H1 (cell line): ENCODE results near the gene NDUFAF7. TPM values are rescaled to one million over a fixed set of nuclear protein-coding genes. Genes with fewer than 3 reads are reported as not detected.

Experiments used
- CTCF ChIA-PET: fragments of 300-600 bp; sonication (Branson Sonifier 250); formaldehyde crosslinking; loops from one replicate; lab custom pipeline; 2021; ENCODE audit not compliant: partially characterized antibody; lab: Charles Lee
- POLR2A ChIA-PET: fragments of 300-600 bp; sonication (Branson Sonifier 250); formaldehyde crosslinking; loops from one replicate; lab custom pipeline; 2021; ENCODE audit warnings: inconsistent platforms; ENCODE audit not compliant: partially characterized antibody; lab: Charles Lee
- DNase-seq, 2 experiments: peaks; one replicate each; pipeline versions ENCODE4 v3.0.0 to v3.0.0-alpha.2; 2010 to 2022; ENCODE audit warnings: low spot score in 2 of 2, low read depth in 1 of 2, mixed read lengths in 1 of 2
- FAIRE-seq: peaks from 2 replicates; lab custom pipeline; 2011; peaks lifted over from hg19 to GRCh38; lab: Jason Lieb, UNC
- H2AFZ ChIP-seq: 2 replicates; pipeline ENCODE4 v1.8.1; 2012; ENCODE audit warnings: low read length, inconsistent platforms
- H2AK5ac ChIP-seq: 2 replicates; pipeline ENCODE4 v1.6.1; 2013; ENCODE audit warnings: low read depth, low read length
- H2BK120ac ChIP-seq: replicated peaks from 2 replicates; pipeline ENCODE3; 2013; ENCODE audit warnings: low read depth, low read length, inconsistent platforms
- H2BK12ac ChIP-seq: 2 replicates; pipeline ENCODE4 v1.6.1; 2013; ENCODE audit warnings: low read depth, low read length
- H2BK15ac ChIP-seq: 2 replicates; pipeline ENCODE4 v1.6.1; 2013; ENCODE audit warnings: low read length
- H2BK20ac ChIP-seq: 2 replicates; pipeline ENCODE4 v1.6.1; 2013; ENCODE audit warnings: low read length
- H2BK5ac ChIP-seq: 2 replicates; pipeline ENCODE4 v1.6.1; 2013; ENCODE audit warnings: low read depth, low read length
- H3K14ac ChIP-seq: 2 replicates; pipeline ENCODE4 v1.6.1; 2013; ENCODE audit warnings: inconsistent platforms; ENCODE audit not compliant: insufficient read length
- H3K18ac ChIP-seq: 2 replicates; pipeline ENCODE4 v1.6.1; 2013; ENCODE audit warnings: low read length; ENCODE audit errors: extremely low read depth
- H3K23ac ChIP-seq: 2 replicates; pipeline ENCODE4 v1.6.1; 2013; ENCODE audit warnings: inconsistent platforms; ENCODE audit not compliant: insufficient read length
- H3K23me2 ChIP-seq: 2 replicates; pipeline ENCODE4 v1.6.1; 2013; ENCODE audit warnings: low read depth, low read length
- H3K27ac ChIP-seq: 2 replicates; pipeline ENCODE4 v1.6.1; 2011; ENCODE audit warnings: low read depth, low read length, inconsistent platforms
- H3K27me3 ChIP-seq, 4 experiments: replicated peaks in 1 of 4; 1 replicate in 1 of 4; 2 replicates in 3 of 4; pipeline versions ENCODE4 v1.6.1 to v1.8.1; 2011 to 2013; ENCODE audit warnings: low read length in 3 of 4, mild to moderate bottlenecking in 3 of 4, inconsistent platforms in 2 of 4, mixed read lengths in 2 of 4, moderate library complexity in 1 of 4; ENCODE audit not compliant: control insufficient read depth in 3 of 4, insufficient read depth in 3 of 4; ENCODE audit errors: extremely low read depth in 1 of 4
- H3K36me3 ChIP-seq, 4 experiments: 2 replicates each; pipeline versions ENCODE4 v1.6.1 to v1.8.1; 2011 to 2013; ENCODE audit warnings: mild to moderate bottlenecking in 4 of 4, low read length in 3 of 4, moderate library complexity in 2 of 4, control low read depth in 1 of 4, inconsistent platforms in 1 of 4; ENCODE audit not compliant: insufficient read depth in 4 of 4, control insufficient read depth in 2 of 4
- H3K4ac ChIP-seq: replicated peaks from 2 replicates; pipeline ENCODE3; 2013; ENCODE audit warnings: low read length, low read depth, mixed read lengths, inconsistent platforms; ENCODE audit not compliant: insufficient read length
- H3K4me1 ChIP-seq, 4 experiments: replicated peaks in 1 of 4; 1 replicate in 1 of 4; 2 replicates in 3 of 4; pipeline versions ENCODE4 v1.6.1 to v1.8.1; 2011 to 2013; ENCODE audit warnings: low read length in 3 of 4, inconsistent platforms in 2 of 4, mixed read lengths in 1 of 4; ENCODE audit not compliant: insufficient read depth in 4 of 4, control insufficient read depth in 3 of 4
- H3K4me2 ChIP-seq, 2 experiments: 2 replicates each; pipeline versions ENCODE4 v1.6.1 to v1.8.1; 2011 to 2013; ENCODE audit warnings: low read depth in 2 of 2, low read length in 2 of 2, control low read depth in 1 of 2, inconsistent platforms in 1 of 2, mild to moderate bottlenecking in 1 of 2; ENCODE audit not compliant: insufficient read depth in 1 of 2
- H3K4me3 ChIP-seq, 4 experiments: fragments of 200-600, 300-600 bp in 1 of 4; sonication (generic), shearing (Covaris generic), sonication (Bioruptor Twin) in 1 of 4; 2 replicates each; pipeline versions ENCODE4 v1.5.1 to v1.8.1; 2011 to 2016; ENCODE audit warnings: low read length in 4 of 4, low read depth in 3 of 4, control low read depth in 2 of 4, inconsistent platforms in 2 of 4, mild to moderate bottlenecking in 2 of 4, mixed read lengths in 1 of 4, moderate library complexity in 1 of 4; ENCODE audit not compliant: insufficient read depth in 2 of 4; ENCODE audit errors: extremely low read depth in 1 of 4
- H3K56ac ChIP-seq: replicated peaks from 2 replicates; pipeline ENCODE3; 2013; ENCODE audit warnings: low read depth, mild to moderate bottlenecking, mixed read lengths, low read length, inconsistent platforms; ENCODE audit not compliant: insufficient read length
- H3K79me1 ChIP-seq: 2 replicates; pipeline ENCODE4 v1.6.1; 2013; ENCODE audit warnings: low read depth, low read length, control low read depth
- H3K79me2 ChIP-seq, 2 experiments: 2 replicates each; pipeline versions ENCODE4 v1.6.1 to v1.8.1; 2012 to 2013; ENCODE audit warnings: low read length in 2 of 2, mild to moderate bottlenecking in 2 of 2, inconsistent platforms in 1 of 2; ENCODE audit not compliant: insufficient read depth in 2 of 2, control insufficient read depth in 1 of 2
- H3K9ac ChIP-seq, 4 experiments: replicated peaks in 1 of 4; 1 replicate in 1 of 4; 2 replicates in 3 of 4; pipeline versions ENCODE4 v1.6.1 to v1.8.1; 2011 to 2013; ENCODE audit warnings: low read depth in 3 of 4, low read length in 3 of 4, control low read depth in 2 of 4, mild to moderate bottlenecking in 2 of 4, moderate library complexity in 2 of 4, inconsistent platforms in 1 of 4; ENCODE audit errors: extremely low read depth in 1 of 4
- H3K9me3 ChIP-seq, 2 experiments: 2 replicates each; pipeline versions ENCODE4 v1.6.1 to v1.8.1; 2012 to 2013; ENCODE audit warnings: mild to moderate bottlenecking in 2 of 2, moderate library complexity in 2 of 2, control low read depth in 1 of 2, inconsistent platforms in 1 of 2, low read depth in 1 of 2, low read length in 1 of 2, mixed read lengths in 1 of 2; ENCODE audit not compliant: insufficient read depth in 2 of 2
- H4K20me1 ChIP-seq, 2 experiments: replicated peaks in 1 of 2; 2 replicates each; pipeline versions ENCODE3 to v1.8.1; 2011 to 2013; ENCODE audit warnings: inconsistent platforms in 2 of 2, low read length in 2 of 2, mild to moderate bottlenecking in 1 of 2; ENCODE audit not compliant: insufficient read depth in 2 of 2, control insufficient read depth in 1 of 2
- H4K5ac ChIP-seq: 2 replicates; pipeline ENCODE4 v1.6.1; 2013; ENCODE audit warnings: low read length, low read depth, mixed read lengths, inconsistent platforms; ENCODE audit not compliant: insufficient read length
- H4K8ac ChIP-seq: 2 replicates; pipeline ENCODE4 v1.8.0; 2013; ENCODE audit warnings: mild to moderate bottlenecking, moderate library complexity, low read length, inconsistent platforms; ENCODE audit not compliant: insufficient read depth; ENCODE audit errors: extremely low read depth
- H4K91ac ChIP-seq: replicated peaks from 2 replicates; pipeline ENCODE3; 2013; ENCODE audit warnings: low read length, mixed read lengths, inconsistent platforms; ENCODE audit not compliant: insufficient read length
- BACH1 ChIP-seq: IDR thresholded peaks from 2 replicates; pipeline ENCODE4 v1.6.1; 2012; ENCODE audit warnings: low read length, improper control_type of control experiment
- CHD1 ChIP-seq: IDR thresholded peaks from 2 replicates; pipeline ENCODE4 v1.6.1; 2012; ENCODE audit warnings: low read depth, low read length, improper control_type of control experiment
- EZH2 ChIP-seq: fragments of 200-600 bp; sonication (generic); IDR thresholded peaks from 2 replicates; pipeline ENCODE4 v1.7.1; 2012; ENCODE audit warnings: low read depth, mild to moderate bottlenecking, moderate library complexity, low read length, inconsistent platforms; ENCODE audit not compliant: severe bottlenecking
- FOSL1 ChIP-seq: IDR thresholded peaks from 2 replicates; pipeline ENCODE4 v1.6.1; 2011; ENCODE audit warnings: mild to moderate bottlenecking, low read depth, low read length, moderate library complexity; ENCODE audit not compliant: insufficient read depth
- KDM1A ChIP-seq: fragments of 200-600, 300-600 bp; sonication (generic); IDR thresholded peaks from 2 replicates; pipeline ENCODE4 v1.7.1; 2016; ENCODE audit warnings: mild to moderate bottlenecking, low read length, borderline replicate concordance
- POLR2A ChIP-seq, 2 experiments: IDR thresholded peaks; 1 replicate in 1 of 2; 2 replicates in 1 of 2; pipeline ENCODE4 v1.6.1; 2011; ENCODE audit warnings: low read depth in 2 of 2, low read length in 2 of 2, mild to moderate bottlenecking in 2 of 2; ENCODE audit errors: control extremely low read depth in 1 of 2
- RFX5 ChIP-seq: IDR thresholded peaks from 2 replicates; pipeline ENCODE4 v1.6.1; 2011; ENCODE audit warnings: low read depth, low read length, improper control_type of control experiment, borderline replicate concordance
- SP1 ChIP-seq: IDR thresholded peaks from 2 replicates; pipeline ENCODE4 v1.6.1; 2011; ENCODE audit warnings: low read depth, low read length
- TAF1 ChIP-seq: IDR thresholded peaks from 2 replicates; pipeline ENCODE4 v1.6.1; 2011; ENCODE audit warnings: mild to moderate bottlenecking, low read depth, low read length
- TBP ChIP-seq: IDR thresholded peaks from 2 replicates; pipeline ENCODE4 v1.6.1; 2011; ENCODE audit warnings: low read depth, low read length, improper control_type of control experiment
- YY1 ChIP-seq: IDR thresholded peaks from 2 replicates; pipeline ENCODE4 v1.6.1; 2011; ENCODE audit warnings: low read depth, mild to moderate bottlenecking, low read length
- WGBS, 2 experiments: shearing (Covaris generic) in 1 of 2; methylation state at CpG; one replicate each; pipeline versions ENCODE4 v1.1.6 to v1.1.7; 2013 to 2015; ENCODE audit warnings: low lambda C conversion rate in 2 of 2, mixed read lengths in 2 of 2, inconsistent platforms in 1 of 2, low coverage in 1 of 2, missing lambda C conversion rate in 1 of 2; ENCODE audit not compliant: insufficient replicate concordance in 2 of 2, insufficient coverage in 1 of 2, insufficient read length in 1 of 2; ENCODE audit errors: extremely low coverage in 1 of 2, missing lambda C conversion rate in 1 of 2; 5-methylcytosine and 5-hydroxymethylcytosine counted together
- polyA plus RNA-seq, 7 experiments: library from polyadenylated mRNA; depleted of rRNA in 3 of 7; stranded (reverse) in 5 of 7; unstranded in 2 of 7; fragments of >200 nt in 5 of 7; fragments of 200-250 nt in 2 of 7; gene quantifications; 1 replicate in 5 of 7; 2 replicates in 1 of 7; 4 replicates in 1 of 7; pipeline versions ENCODE4 v1.2.1 to v1.2.3, GENCODE V29; 2011 to 2013; ENCODE audit warnings: missing spikeins in 2 of 7, mixed read lengths in 2 of 7
- total RNA-seq: library from RNA; stranded (reverse); fragmentation: NEBNext Ultra II Directional; extraction: Animal tissue kit (Norgen Biotek cat#: 25700); gene quantifications from 2 replicates; pipeline ENCODE4 v1.2.1, GENCODE V29; 2021
- TF ChIP-seq, protein P1 (sequence below): IDR thresholded peaks from 2 replicates; pipeline ENCODE4 v1.6.1; 2012; ENCODE audit warnings: inconsistent platforms
- TF ChIP-seq, protein P2 (sequence below): IDR thresholded peaks from 2 replicates; pipeline ENCODE4 v1.6.1; 2011; ENCODE audit warnings: low read depth, mild to moderate bottlenecking, low read length; ENCODE audit not compliant: insufficient read depth

NDUFAF7 gene
- total and polyA plus RNA-seq, 2 of the 8 experiments (the other 6 are each of a cell fraction or from before 2014, with no cell fraction given) = 50.2 to 56.0 TPM

DNA sequence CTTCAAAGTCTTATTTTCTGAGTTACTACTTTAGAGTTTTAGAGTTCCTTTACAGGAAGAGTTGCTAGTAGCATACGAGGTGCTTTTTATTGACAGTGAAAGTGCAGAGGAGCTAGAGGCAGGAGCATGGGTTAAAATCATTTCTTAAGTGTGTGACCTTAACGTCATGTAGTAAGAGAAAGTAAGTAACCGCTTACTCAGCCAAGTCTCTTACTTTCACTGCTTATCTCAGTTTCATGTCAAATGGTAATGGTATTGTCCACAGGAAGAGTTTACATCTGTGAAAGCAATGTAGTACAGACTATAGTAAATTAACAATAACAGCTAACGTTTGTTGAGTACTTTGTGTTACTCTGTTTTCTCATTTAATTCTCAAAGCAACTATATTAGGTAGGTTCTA, 12.6 kb downstream of the NDUFAF7 start:
- FAIRE-seq (no peak), DNase-seq (no peak)
- no peak overlapping the region for H3K23ac ChIP-seq
- H3K9ac ChIP-seq = no peak overlapping the region
- H3K79me1 ChIP-seq = no peaks in the 10 kb centered on the region
- H2BK20ac ChIP-seq = no peak overlapping the region
- POLR2A ChIA-PET = interaction anchor here (0.7 to 1.6 kb wide), 7 partner anchors 9 to 25 kb away, joined by 3 to 5 read pairs (median 3); partner anchors contain the start of genes CEBPZ and NDUFAF7
- peaks cover 0 to 2% of the 10 kb centered on the region in 2 experiments for H4K20me1 ChIP-seq
- H3K4ac ChIP-seq = no peak overlapping the region
- H4K8ac ChIP-seq = no peak overlapping the region
- no peaks in the 10 kb centered on the region for H3K9me3 ChIP-seq
- no peak overlapping the region for H3K14ac ChIP-seq
- 88% methylated on average over 4 of the region's 4 CpGs; no CpG with 5 or more reads in 1 of the 2 experiments for WGBS, 2 experiments
- no peak overlapping the region for H2AFZ ChIP-seq
- H2BK15ac ChIP-seq = no peak overlapping the region
- no peak overlapping the region for H3K4me3 ChIP-seq
- H2AK5ac ChIP-seq = no peak overlapping the region
- no peak overlapping the region for H4K91ac ChIP-seq
- H3K79me2 ChIP-seq = no peaks in the 10 kb centered on the region; a peak in 1 of 4 replicates
- TF ChIP-seq POLR2A (IDR thresholded peaks at IDR 0.05; ENCODE audit: control extremely low read depth in 1 of 2, low read depth in 2 of 2, low read length in 2 of 2) = no peak
- no peak for TF ChIP-seq RFX5
- no peak for TF ChIP-seq FOSL1
- TF ChIP-seq, protein P1, sequence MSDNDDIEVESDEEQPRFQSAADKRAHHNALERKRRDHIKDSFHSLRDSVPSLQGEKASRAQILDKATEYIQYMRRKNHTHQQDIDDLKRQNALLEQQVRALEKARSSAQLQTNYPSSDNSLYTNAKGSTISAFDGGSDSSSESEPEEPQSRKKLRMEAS = no peak
- TF ChIP-seq TBP = no peak
- TF ChIP-seq SP1 = no peak
- TF ChIP-seq BACH1 = no peak
- TF ChIP-seq, protein P2, sequence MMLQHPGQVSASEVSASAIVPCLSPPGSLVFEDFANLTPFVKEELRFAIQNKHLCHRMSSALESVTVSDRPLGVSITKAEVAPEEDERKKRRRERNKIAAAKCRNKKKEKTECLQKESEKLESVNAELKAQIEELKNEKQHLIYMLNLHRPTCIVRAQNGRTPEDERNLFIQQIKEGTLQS = no peak
- no peak for TF ChIP-seq YY1
- TF ChIP-seq TAF1 = no peak
- TF ChIP-seq EZH2 = no peak
- no peak for TF ChIP-seq KDM1A
- TF ChIP-seq CHD1 = no peak
- no peak overlapping the region for H3K56ac ChIP-seq
- H3K27ac ChIP-seq = no peak overlapping the region
- H3K4me1 ChIP-seq = no peaks in the 10 kb centered on the region
- no peak overlapping the region for H3K18ac ChIP-seq
- no peak overlapping the region for H2BK120ac ChIP-seq
- H3K27me3 ChIP-seq = peaks cover 0 to 1% (median 0%) of the 10 kb centered on the region in 4 experiments; a peak in 1 of 7 replicates
- no peak overlapping the region for H2BK12ac ChIP-seq
- CTCF ChIA-PET = interaction anchor here (1.4 to 2.8 kb wide), 3 partner anchors 21 to 75 kb away, joined by 3 to 11 read pairs (median 3); no protein-coding TSS in a partner anchor
- H3K36me3 ChIP-seq = peaks cover 17 to 98% (median 69%) of the 10 kb centered on the region in 4 experiments
- H3K23me2 ChIP-seq = no peaks in the 10 kb centered on the region
- H2BK5ac ChIP-seq = no peak overlapping the region
- H4K5ac ChIP-seq = no peak overlapping the region
- H3K4me2 ChIP-seq = no peak overlapping the region
